Non-pigmented ciliary epithelial cell (primary cell): ENCODE measurements around the gene CAMK2B.

Experiments
- DNase-seq: peaks from one replicate; pipeline ENCODE4 v3.0.0-alpha.2; 2010; ENCODE audit warnings: low read depth

The CAMK2B gene

GRCh38 chr7:44228571-44229350 is 96.6 kb downstream of the CAMK2B start:
- no peak for DNase-seq

- no peak for DNase-seq
Observed at GRCh38 chr7:44227911-44228310, 97.5 kb downstream of the CAMK2B start.

GRCh38 chr7:44226396-44226753 is 99.0 kb downstream of the CAMK2B start:
- no peak for DNase-seq

- no peak for DNase-seq
Observed at GRCh38 chr7:44225566-44226395, 99.6 kb downstream of the CAMK2B start.

- DNase-seq = no peak
Observed at GRCh38 chr7:44224974-44225565, 100.3 kb downstream of the CAMK2B start.

GRCh38 chr7:44224080-44224973 is 101.1 kb downstream of the CAMK2B start:
- DNase-seq = no peak

GRCh38 chr7:44223362-44224079 is 101.9 kb downstream of the CAMK2B start:
- no peak for DNase-seq

GRCh38 chr7:44222776-44223261 is 102.6 kb downstream of the CAMK2B start:
- DNase-seq = no peak

GRCh38 chr7:44222074-44222473 is 103.3 kb downstream of the CAMK2B start:
- no peak for DNase-seq

- DNase-seq = no peak
Observed at GRCh38 chr7:44221231-44221791, 104.1 kb downstream of the CAMK2B start.

GRCh38 chr7:44220358-44221112 is 104.9 kb downstream of the CAMK2B start:
- no peak for DNase-seq

- no peak for DNase-seq
Observed at GRCh38 chr7:44220046-44220357, 105.4 kb downstream of the CAMK2B start.

- no peak for DNase-seq
Observed at GRCh38 chr7:44219371-44220045, 105.9 kb downstream of the CAMK2B start.

GRCh38 chr7:44218418-44219201 is 106.8 kb downstream of the CAMK2B start:
- DNase-seq = no peak

- no peak for DNase-seq
Observed at GRCh38 chr7:44217852-44218402, 107.5 kb downstream of the CAMK2B start.

GRCh38 chr7:44217223-44217714 is 108.1 kb downstream of the CAMK2B start:
- DNase-seq = no peak

GRCh38 chr7:44216521-44217222 is 108.7 kb downstream of the CAMK2B start:
- DNase-seq = no peak

- no peak for DNase-seq
Observed at GRCh38 chr7:44216019-44216418, 109.4 kb downstream of the CAMK2B start.
